Astrocyte of the cerebellum (primary cell): ENCODE measurements around the gene KIF26A.

Experiments used
- DNase-seq: peaks from one replicate; pipeline ENCODE4 v3.0.0-alpha.2; 2011; ENCODE audit warnings: low read depth
- H3K4me3 ChIP-seq: 2 replicates; pipeline ENCODE4 v1.5.1; 2011; ENCODE audit warnings: mild to moderate bottlenecking, low read depth, low read length, moderate library complexity
- CTCF ChIP-seq: IDR thresholded peaks from 2 replicates; pipeline ENCODE4 v1.5.1; 2012; ENCODE audit warnings: low read length, low read depth, moderate library complexity, mild to moderate bottlenecking; ENCODE audit errors: missing control alignments
- in situ Hi-C: cut with HindIII; loops from 2 replicates; pipeline ENCODE4 v1.10.0; 2017; ENCODE audit warnings: low sequenced_read_pairs

The KIF26A gene

GRCh38 chr14:104201063-104201462, 62.7 kb downstream of the KIF26A start:
- no peak for TF ChIP-seq CTCF
- in situ Hi-C loops, result no loop called here
- H3K4me3 ChIP-seq, result no peak overlapping the region
- no peak for DNase-seq

GRCh38 chr14:104201496-104201895, 63.1 kb downstream of the KIF26A start:
- in situ Hi-C loops, result no loop called here
- TF ChIP-seq CTCF, result no peak
- H3K4me3 ChIP-seq, result no peak overlapping the region
- no peak for DNase-seq

- in situ Hi-C loops, result no loop called here
- no peak for TF ChIP-seq CTCF
- no peak for DNase-seq
- no peak overlapping the region for H3K4me3 ChIP-seq
Observed at GRCh38 chr14:104202259-104203070, 64.1 kb downstream of the KIF26A start.

GRCh38 chr14:104203071-104203425, 64.7 kb downstream of the KIF26A start:
- TF ChIP-seq CTCF, result no peak
- in situ Hi-C loops, result no loop called here
- no peak overlapping the region for H3K4me3 ChIP-seq
- no peak for DNase-seq

- DNase-seq, result no peak
- in situ Hi-C loops, result no loop called here
- no peak for TF ChIP-seq CTCF
- H3K4me3 ChIP-seq, result no peak overlapping the region
Observed at GRCh38 chr14:104204660-104205149, 66.3 kb downstream of the KIF26A start.

GRCh38 chr14:104205781-104206180, 67.4 kb downstream of the KIF26A start:
- in situ Hi-C loops, result no loop called here
- no peak for DNase-seq
- no peak for TF ChIP-seq CTCF
- no peak overlapping the region for H3K4me3 ChIP-seq
